Stimulated activated CD8-positive, alpha-beta memory T cell treated with anti-CD3 and anti-CD28 coated beads, Interleukin-2, amount 100 ng/mL, for 1 hour (primary cell): ENCODE results near the gene IGFBPL1.

Experiments
- DNase-seq, 2 donors: peaks; one replicate each; pipeline ENCODE4 v3.0.0-alpha.2; 2020; ENCODE audit warnings: low read depth in 2 of 2

The IGFBPL1 gene

DNA sequence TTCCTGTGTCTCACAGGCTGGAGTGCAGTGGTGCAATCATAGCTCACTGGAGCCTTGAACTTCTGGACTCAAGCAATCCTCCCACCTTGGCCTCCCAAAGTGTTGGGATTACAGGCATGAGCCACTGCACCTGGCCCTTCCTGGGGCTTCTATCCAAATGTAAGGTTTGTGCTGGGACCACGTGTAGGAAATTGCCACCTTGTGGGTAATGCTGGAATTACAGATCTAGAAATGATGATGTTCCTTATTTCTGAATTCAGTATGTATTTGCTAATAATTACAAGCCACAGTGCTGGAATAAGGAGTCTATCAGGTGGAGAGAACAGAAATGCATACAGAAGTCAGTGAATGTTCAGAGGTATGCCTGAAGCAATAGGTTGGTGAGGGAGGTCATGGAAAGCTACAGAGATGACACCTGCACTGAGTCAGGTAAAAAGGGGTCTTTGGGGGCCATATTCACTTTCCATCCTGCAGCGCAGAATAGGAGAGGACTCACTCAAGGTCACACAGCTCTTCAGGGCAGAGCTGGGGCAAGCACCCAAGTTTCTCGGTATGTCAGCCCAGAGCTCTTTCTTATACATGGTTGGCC, 8.8 kb upstream of the IGFBPL1 start:
- no peak for DNase-seq

- DNase-seq, result no peak
Measured at GRCh38 chr9:38431116-38431515, 6.9 kb upstream of the IGFBPL1 start.

DNA sequence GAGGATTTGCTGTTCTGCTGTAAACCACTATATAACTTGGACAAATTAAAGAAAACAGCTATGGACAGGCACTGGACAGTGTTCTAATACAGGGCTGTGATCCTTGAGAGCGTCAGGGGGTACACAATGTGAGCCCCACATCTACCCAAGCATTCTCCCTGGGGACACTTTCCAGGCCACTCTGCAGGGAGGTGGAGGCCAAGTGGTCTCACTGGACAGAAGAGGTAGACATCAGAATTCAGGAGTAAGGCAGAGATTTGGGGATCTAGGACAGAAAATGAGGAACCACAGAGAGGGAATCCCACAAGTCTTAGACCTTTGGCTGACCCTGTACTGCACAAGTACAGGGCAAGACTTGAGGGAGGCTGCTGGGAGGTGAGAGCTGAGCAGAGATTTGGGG, 3.8 kb upstream of the IGFBPL1 start:
- no peak for DNase-seq

GRCh38 chr9:38424918-38425317, 664 bp upstream of the IGFBPL1 start:
- no peak for DNase-seq

DNA sequence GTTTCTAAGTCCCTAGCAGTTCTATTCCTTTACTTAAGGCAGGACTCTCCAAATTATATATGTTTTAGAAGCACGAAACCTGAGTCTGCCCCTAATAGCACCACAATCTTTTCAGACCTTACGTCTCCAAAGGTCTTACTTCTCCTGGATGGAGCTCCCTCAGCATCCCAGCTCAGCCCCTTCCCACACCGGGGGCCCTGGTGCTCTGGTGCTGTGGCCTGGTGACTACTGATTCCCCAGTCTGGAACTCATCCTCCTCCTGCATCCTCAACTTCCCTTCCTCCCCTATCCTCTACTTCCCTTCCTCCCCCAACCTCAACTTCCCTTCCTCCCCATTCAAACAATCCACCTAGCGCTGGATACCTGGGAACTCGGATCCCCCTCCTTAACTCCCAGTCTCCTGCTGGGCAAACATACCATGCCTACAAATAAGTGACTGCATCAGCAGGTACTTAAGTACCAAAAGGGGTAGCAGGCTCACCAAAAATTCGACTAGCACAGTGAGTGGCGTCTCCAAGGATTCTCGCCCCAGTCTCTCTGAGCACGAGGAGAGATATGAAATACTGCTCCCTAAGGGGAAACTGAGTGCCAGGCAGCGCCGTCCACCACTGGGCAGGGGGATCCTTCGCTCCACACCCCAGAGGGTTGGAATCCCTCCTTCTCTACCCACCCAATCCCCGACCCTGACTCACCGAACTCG, 831 bp downstream of the IGFBPL1 start:
- DNase-seq, result no peak

DNA sequence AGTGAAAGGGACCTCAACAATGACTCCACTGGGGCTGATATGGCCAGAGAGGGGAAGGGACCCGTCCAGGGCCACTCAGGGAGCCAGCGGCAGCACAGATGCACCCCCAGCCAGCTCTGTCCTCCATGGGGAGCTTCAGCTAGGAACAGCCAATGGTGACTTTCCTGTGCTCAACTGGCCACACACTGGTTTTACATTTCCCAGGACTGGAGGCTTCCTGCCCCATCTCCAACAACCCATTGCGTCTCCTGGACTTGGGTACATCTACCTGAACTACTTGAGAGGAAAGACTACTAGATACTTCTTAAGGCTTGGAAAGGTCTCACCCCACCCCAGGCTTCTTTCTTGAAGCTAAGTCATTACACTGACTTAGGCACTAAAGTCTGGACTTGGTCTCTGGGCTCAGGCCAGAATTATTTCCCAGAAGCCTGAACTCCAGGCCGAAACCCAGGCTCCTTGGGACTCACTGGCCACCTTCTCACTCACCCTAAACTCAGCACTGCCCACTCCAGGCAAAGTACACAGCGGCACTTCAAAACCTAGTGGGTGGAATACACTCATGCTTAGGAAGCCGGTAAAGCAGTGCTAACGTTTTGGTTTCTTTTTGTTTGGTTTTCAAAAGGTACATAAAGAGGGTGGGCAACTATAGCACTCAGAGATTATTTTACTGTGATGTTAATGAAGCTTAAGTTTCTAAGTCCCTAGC, 1.5 kb downstream of the IGFBPL1 start:
- no peak for DNase-seq

DNA sequence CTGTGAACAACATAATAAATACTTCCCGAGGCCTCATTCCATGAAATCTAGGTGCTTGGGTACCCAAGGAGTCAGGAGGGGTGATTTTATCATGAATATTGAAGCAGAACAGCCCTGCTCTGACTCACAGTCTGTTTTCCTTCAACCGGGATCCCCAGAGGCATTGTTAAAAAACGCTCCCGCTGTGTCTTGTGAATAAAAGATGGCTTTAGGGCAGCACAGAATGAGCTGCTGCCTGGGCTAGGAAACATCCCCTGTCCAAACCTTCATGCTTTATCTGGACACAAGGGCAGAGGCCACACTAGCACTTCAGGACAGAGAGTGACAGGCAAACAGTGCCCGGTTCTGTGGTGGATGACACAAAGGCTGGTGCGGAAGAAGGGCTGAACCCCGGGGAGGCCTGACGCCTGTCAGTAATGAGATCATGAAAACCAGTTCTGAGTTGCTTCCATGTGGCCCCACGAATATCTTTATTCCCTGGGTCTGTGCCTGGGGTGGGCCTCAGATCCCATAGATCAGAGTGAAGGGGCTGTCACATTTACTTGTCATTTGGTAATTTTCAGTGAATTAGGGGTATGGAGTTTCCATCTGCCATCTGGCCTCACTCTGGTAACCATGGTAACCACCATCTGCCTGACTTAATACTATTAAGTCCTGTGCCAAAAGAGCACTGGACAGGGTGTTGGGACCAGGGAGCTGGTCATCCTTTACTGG, 2.6 kb downstream of the IGFBPL1 start:
- DNase-seq, result no peak

GRCh38 chr9:38419181-38419580, 5.1 kb downstream of the IGFBPL1 start:
- no peak for DNase-seq

- no peak for DNase-seq
Measured at GRCh38 chr9:38418366-38418765, 5.9 kb downstream of the IGFBPL1 start.

- DNase-seq, result no peak
Measured at GRCh38 chr9:38417003-38417945, 7.0 kb downstream of the IGFBPL1 start.

DNA sequence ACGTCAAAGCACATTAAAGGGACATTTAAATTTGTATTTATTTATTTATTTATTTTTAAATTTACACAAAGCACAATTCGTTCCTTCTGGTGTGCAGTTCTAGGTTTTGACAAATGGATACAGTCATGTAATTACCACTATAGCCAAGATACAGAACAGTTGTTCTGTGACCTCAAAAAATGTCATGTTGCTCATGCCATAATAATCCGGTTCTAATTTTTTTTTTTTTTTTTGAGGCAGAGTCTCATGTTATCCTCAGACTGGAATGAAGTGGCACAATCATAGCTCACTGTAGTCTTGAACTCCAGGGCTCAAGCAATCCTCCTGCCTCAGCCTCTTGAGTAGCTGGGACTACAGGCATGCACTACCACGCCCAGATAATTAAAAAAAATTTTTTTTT, 7.8 kb downstream of the IGFBPL1 start:
- DNase-seq, result no peak

DNA sequence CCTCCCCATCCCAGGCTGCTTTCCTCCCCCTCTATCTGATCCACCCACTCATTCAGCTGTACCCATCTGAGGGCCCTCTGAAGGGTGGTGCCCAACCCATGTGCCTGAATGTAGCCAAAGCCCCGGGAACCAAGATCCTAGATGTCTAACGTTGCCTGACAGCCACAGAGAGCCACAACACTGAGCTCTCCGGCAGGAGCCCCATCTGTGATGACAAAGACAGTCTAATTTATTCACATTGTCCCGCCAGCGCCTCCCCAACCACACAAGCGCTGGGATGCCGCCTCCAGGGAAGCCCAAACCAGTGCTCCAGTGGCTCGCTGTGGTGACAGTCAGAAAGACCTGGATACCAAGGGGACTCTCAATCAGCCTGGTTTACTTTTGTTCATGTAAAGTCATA, 8.4 kb downstream of the IGFBPL1 start:
- no peak for DNase-seq

DNA sequence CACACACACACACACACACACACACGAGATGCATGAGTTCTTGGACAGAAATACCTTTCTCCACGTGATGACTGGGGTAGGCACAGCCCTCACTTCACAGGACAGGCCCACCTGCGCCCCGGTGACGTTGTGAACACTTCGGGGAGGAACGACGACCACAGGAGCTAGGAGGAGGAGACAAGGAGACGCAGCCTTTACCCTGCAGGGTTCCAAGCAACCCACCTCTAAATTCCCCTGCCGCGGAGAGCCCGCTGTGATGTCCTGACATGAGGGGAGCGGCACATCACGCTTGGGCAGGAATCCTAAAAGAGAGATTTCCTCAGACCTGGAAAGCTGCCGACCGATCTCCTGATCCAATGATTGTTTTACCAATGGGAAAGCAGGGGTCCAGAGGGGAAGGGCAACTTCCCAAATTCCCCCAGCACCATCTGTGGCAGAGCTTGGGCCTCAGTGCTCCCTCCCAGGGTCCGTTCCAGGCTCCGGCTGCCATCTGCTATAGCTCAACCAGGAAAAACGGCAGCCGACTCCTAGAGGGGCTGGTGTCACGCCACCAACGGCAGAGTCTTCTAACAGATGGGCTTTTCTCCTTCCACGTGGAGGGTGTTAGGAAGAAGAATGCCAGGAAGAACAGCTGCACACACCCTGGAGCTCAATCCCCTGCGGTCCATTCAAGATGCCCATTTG, 10.1 kb downstream of the IGFBPL1 start:
- no peak for DNase-seq

GRCh38 chr9:38413283-38413682, 11.0 kb downstream of the IGFBPL1 start:
- DNase-seq, result no peak

GRCh38 chr9:38412751-38413150, 11.5 kb downstream of the IGFBPL1 start:
- no peak for DNase-seq

GRCh38 chr9:38408719-38409118, 15.5 kb downstream of the IGFBPL1 start:
- DNase-seq, result no peak

DNA sequence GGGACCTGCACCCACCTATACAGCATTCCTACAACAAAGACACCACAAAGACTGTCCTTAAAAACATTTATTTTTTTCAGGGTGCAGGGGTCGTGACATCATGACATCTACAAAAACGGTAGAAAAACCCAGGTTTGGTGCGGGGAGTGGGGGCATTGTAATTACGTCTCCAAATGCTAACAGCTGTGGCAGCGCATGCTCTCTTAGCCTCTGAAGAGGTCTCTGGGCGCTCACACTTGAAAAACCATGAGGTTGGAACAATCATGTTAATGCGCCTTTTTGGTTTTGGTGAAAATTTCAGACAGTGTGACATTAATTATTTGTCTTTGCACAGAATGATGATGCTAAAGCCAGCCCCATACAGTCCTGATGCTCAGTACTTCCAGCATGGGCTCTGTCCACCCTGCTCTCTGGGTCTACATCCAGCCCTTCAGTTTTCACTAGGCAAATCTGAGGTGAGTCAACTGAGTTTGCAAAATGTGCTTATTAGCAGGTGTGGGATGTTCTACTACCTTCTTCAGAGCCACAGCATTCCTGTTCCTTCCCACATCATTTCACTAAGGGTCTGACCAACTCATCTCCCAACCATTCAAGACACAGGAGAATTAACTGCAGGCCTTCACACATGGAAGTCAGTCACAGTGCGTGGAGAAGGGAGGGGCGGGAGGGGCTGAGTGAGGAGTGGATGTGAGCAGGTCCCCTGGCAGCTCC, 17.6 kb downstream of the IGFBPL1 start:
- no peak for DNase-seq

GRCh38 chr9:38405785-38406184, 18.5 kb downstream of the IGFBPL1 start:
- no peak for DNase-seq

GRCh38 chr9:38404314-38404713, 19.9 kb downstream of the IGFBPL1 start:
- no peak for DNase-seq

DNA sequence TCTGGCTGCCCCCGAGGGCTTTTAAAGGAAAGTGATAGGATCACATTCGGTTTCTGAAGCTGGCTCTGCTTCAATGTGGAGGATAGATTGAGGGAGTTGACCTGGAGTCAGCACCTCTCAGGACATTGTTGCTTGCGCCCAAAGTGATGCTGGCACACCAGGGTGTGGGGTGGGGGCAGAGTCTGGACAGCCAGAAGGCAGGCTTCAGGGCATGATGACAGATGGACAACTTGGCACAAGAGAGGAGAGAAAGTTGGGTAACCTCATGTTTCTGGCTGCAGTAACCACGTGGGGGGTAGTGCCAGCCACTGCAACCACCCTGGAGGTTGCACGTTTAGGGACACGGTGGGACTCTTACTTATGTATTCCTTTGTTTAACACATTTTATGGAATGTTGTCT, 22.3 kb downstream of the IGFBPL1 start:
- DNase-seq, result no peak
